DLD1 (cell line): ENCODE measurements around the gene DOCK11.

Source experiments
- in situ Hi-C: cut with HindIII; loops from 2 replicates; pipeline ENCODE4 v1.10.0; 2017; ENCODE audit warnings: low sequenced_read_pairs

The DOCK11 gene

DNA sequence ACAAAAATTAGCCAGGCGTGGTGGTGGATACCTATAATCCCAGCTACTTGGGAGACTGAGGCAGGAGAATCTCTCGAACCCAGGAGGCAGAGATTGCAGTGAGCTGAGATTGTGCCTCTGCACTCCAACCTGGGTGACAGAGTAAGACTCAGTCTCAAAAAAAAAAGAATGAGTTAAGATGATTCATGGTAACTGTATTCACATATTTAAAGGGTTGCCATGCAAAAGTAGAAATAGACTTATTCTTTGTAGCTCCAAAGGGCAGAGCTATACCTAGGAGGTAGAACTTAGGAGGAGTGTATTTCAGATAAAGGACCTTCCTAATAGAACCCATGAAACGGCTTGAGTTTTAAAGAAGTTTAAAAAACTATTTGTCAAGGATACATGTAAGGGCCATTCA lies 127.4 kb downstream of the DOCK11 start:
- in situ Hi-C loops, result no loop called here

- in situ Hi-C loops, result no loop called here
Observed at GRCh38 chrX:118626346-118626745, 130.7 kb downstream of the DOCK11 start.

- in situ Hi-C loops, result no loop called here
Observed at GRCh38 chrX:118627084-118627758, 131.6 kb downstream of the DOCK11 start.

DNA sequence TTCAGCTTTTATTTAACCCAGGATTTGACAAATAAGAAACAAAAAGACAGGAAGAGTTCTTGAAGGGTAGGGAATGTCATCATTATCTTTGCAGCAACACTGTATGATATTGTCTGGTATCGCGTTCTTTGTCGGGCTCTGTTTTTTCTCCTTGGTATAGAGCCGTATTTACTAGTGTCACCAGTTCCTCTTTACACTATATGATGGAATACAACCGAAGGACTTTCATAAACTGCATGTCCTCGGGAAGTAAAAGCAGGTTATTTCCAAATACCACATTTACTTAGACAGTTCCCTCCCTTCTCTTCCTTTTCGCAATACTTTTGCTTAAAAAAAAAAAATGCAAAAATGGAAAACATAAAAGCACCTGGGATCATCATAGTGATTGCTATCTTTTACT lies 135.2 kb downstream of the DOCK11 start:
- in situ Hi-C loops, result no loop called here

DNA sequence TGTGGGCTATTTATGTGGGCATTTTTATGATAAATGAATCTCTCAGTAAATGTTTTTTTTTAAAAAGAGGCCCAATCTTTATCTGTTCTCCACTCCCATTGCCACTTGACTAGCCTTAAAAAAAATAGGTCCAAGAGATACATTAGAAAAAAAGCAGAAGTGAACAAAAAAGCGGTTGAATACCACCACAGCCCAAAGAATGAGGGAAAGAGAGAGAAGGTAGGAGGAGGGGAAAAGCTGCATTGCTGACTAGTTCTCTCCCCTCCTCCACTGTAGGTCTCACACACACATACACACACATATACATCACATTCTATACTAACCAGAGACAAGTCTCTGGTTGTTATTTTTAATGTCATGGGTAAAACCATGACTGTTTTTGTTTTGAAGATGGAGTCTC lies 136.0 kb downstream of the DOCK11 start:
- in situ Hi-C loops, result no loop called here

GRCh38 chrX:118632862-118633261 lies 137.2 kb downstream of the DOCK11 start:
- in situ Hi-C loops, result no loop called here

DNA sequence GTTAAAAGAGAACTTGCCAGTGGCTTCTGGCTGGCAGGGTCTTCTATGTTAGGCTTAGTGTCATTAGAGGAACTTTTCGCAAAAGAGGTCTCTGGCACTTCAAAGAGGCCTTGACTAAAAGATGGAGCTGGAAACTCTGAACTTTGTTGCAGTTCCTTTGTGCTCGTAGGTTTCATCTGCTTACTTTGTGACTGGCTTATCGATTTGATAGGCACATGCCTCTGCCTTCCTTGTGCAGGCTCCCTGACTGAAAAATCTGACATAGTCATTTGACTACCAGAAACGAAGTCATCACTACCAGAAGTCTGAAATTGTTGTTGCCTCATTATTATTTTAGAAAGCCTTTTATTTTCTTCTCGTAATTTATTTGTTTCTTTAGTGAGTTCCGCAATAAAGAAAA lies 137.9 kb downstream of the DOCK11 start:
- in situ Hi-C loops, result no loop called here

- in situ Hi-C loops, result no loop called here
Observed at GRCh38 chrX:118634336-118634735, 138.7 kb downstream of the DOCK11 start.

GRCh38 chrX:118637997-118638396 lies 142.4 kb downstream of the DOCK11 start:
- in situ Hi-C loops, result no loop called here

DNA sequence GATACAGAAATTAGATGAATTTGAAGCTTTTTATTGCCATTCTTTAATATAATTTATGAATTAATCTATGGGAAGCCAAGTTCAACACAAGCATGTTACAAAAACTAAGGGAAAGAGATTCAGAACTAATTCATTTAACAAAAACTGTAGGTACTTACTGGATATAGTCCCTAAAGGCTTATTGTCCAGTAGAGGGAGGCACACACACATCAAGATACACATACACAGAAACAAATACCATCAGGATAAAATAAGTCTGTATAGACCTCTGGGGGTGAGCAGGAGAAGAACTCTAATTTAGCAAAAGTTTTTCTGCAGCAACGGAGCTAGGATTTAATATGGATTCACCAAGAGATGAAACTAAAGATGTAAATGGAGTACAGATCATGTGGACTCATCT lies 148.8 kb downstream of the DOCK11 start:
- in situ Hi-C loops, result no loop called here

GRCh38 chrX:118652717-118653116 lies 157.1 kb downstream of the DOCK11 start:
- in situ Hi-C loops, result no loop called here

GRCh38 chrX:118654331-118654730 lies 158.7 kb downstream of the DOCK11 start:
- in situ Hi-C loops, result no loop called here

GRCh38 chrX:118655561-118656246 lies 160.1 kb downstream of the DOCK11 start:
- in situ Hi-C loops, result no loop called here

GRCh38 chrX:118657413-118657812 lies 161.8 kb downstream of the DOCK11 start:
- in situ Hi-C loops, result no loop called here

GRCh38 chrX:118660085-118660484 lies 164.5 kb downstream of the DOCK11 start:
- in situ Hi-C loops, result no loop called here

- in situ Hi-C loops, result no loop called here
Observed at GRCh38 chrX:118665204-118665603, 169.6 kb downstream of the DOCK11 start.

GRCh38 chrX:118666521-118666920 lies 170.9 kb downstream of the DOCK11 start:
- in situ Hi-C loops, result no loop called here

GRCh38 chrX:118669435-118669834 lies 173.8 kb downstream of the DOCK11 start:
- in situ Hi-C loops, result no loop called here

GRCh38 chrX:118675326-118675965 lies 179.8 kb downstream of the DOCK11 start:
- in situ Hi-C loops, result no loop called here

- in situ Hi-C loops, result no loop called here
Observed at GRCh38 chrX:118675966-118676349, 180.3 kb downstream of the DOCK11 start.

- in situ Hi-C loops, result no loop called here
Observed at GRCh38 chrX:118677318-118677717, 181.7 kb downstream of the DOCK11 start.

- in situ Hi-C loops, result no loop called here
Observed at GRCh38 chrX:118679290-118679689, 183.7 kb downstream of the DOCK11 start.
